HG03060 (cell line): ENCODE data around the gene XKR8.

Source experiments
- ATAC-seq: cut with Tn5 transposase; IDR thresholded peaks from one replicate; pipeline ENCODE4 v1.9.1; 2021; ENCODE audit warnings: low read depth, moderate number of reproducible peaks; ENCODE audit not compliant: unreplicated experiment

XKR8 gene, protein sequence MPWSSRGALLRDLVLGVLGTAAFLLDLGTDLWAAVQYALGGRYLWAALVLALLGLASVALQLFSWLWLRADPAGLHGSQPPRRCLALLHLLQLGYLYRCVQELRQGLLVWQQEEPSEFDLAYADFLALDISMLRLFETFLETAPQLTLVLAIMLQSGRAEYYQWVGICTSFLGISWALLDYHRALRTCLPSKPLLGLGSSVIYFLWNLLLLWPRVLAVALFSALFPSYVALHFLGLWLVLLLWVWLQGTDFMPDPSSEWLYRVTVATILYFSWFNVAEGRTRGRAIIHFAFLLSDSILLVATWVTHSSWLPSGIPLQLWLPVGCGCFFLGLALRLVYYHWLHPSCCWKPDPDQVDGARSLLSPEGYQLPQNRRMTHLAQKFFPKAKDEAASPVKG

DNA sequence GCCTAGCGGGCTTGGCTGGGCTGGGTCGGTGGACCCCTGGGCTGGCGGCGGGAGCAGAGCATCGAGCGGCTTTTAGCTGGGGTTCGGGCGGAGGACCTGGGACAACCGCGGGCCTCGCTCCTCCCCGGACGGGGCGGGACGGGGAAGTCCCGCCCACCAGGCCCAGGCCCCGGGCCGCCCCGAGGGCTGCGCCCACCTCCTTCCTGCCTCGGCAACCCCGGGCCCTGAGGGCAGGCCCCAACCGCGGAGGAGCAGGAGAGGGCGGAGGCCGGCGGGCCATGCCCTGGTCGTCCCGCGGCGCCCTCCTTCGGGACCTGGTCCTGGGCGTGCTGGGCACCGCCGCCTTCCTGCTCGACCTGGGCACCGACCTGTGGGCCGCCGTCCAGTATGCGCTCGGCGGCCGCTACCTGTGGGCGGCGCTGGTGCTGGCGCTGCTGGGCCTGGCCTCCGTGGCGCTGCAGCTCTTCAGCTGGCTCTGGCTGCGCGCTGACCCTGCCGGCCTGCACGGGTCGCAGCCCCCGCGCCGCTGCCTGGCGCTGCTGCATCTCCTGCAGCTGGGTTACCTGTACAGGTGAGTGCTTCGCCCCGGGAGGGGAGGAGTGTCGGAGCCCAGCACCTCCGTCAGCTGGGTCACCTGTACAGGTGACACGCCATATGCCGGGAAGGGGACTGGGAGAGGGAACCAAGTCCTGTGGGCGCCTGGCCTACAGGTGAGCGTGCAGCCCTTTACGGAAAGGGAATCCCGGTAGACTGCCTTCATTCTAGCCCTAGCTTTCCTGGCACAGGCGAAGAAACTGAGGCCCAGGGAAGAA, at the start of gene XKR8:
XKR8 (plus strand) TSS at position 182 of the 812 bp plus-strand sequence; CDS start at position 279, 97 bp downstream.
- peak; percentile 40 for ATAC-seq

DNA sequence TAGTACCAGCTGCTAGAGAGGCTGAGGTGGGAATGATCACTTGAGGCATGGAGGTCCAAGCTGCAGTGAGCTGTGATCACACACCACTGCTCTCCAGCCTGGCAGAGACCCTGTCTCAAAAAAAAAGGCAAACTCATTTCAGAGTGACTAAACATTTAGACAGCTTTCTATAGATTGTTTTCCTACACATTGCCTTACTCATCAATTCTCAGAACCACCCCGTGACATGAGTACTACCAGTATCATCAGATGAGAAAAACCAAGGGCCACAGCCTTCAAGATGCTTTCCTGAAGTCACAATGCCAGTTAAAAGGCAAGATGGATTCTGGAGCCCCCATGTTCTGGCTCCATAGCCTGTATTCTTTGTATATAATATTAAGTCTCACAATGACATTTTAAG, 47.3 kb upstream of the XKR8 start:
- no peak for ATAC-seq

DNA sequence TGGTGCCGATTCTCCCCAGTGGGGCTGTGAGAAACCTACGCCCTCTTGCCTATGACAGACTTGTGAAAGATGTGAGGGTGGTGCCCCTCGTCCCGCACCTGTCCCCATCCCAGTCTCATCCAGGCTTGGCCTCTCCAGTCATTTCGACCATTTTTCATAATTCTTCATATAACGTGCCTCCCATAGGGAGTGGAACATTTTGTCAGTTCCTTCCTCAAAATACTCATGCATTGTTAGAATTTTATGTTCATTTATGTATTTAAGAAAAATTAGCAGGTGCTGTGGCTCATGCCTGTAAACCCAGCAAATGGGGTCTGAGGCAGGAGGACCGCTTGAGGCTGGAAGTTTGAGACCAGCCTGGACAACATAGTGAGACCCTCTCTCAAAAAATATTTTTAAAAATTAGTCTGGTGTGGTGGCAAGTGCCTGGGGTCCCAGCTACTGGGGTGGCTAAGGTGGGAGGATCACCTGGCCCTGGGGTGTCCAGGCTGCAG, 44.6 kb upstream of the XKR8 start:
- ATAC-seq: no peak

DNA sequence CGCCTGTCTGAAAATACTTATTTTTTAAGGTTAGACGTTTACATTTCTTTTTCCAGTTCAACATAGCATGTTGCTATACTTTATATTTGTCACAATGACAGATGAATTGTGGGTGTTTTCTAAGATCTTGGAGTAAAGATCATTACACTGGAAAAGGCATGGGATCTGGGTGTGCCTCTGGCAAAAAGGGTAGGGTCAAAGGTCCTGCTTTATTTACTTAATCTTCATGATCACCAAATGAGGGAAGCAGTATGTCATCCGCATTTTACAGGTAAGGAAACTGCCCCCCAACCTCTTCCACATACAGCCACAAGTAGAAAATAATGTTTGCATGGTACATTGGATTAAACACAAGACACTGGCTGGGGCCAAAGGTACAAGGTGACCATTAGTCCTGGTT, 37.5 kb upstream of the XKR8 start:
- no peak for ATAC-seq

DNA sequence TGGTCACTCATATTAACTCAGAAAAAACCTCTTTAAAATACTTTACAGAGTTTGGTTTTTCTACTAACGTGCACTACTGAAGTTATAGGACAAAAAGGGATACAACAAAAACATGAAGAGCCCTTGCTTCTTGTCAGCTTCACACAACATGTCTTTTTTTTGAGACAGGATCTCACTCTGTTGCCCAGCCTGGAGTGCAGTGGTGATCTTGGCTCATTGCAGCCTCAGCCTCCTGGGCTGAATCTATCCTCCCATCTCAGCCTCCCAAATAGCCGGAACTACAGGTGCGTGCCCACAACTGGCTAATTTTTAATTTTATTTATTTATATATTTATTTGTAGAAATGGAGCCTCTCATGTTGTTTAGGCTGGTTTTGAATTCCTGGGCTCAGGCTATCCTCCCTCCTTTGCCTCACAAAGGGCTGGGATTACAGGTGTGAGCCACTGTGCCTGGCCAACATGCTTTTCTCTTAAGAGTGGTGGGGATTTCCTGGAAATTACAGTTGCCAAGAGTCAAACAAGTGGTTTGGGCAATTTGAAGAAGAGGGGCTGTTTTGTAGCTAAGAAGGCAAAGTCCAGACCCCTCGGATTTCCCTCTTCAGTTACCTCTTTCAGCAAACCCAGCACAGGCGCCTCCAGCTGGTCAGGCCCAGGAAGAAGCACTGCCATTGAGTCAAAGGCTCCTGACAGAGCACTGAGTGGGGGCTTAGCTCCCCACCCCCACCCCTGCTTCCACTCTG, 31.4 kb upstream of the XKR8 start:
- no peak for ATAC-seq

DNA sequence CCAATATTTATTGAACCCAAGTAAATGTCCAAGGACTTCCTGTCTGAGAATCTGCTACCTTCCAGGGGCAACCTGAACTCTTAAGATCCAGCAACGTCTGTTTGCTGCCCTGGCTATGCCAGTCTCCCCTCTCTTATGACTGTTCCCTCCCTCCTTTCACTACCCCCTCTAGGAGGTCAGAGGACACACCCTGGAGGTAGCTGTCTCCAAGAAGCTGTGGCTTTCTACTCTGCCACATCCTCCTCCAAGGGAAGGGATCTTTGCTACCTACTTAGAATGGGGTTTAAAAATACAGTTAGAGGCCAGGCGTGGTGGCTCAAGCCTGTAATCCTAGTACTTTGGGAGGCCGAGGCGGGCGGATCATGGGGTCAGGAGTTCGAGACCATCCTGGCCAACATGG, 28.6 kb upstream of the XKR8 start:
- ATAC-seq: no peak

DNA sequence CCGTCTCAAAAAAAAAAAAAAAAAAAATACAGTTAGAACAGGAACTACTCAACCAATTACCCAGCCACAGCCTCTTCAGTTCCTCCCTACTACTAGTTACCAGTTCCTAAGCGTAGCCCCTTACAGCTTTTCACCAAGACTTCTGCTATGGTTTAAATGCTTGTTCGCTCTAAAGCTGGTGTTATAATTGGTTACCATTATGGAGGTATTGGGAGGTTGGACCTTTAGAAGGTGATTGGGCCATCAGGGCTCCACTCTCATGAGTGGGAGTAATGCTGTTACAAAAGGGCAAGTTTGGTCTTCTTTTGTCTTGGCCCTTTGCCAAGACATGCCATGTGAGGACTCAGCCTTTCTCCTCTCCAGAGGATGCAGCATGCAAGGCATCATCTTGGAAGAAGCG, 28.0 kb upstream of the XKR8 start:
- ATAC-seq: no peak

DNA sequence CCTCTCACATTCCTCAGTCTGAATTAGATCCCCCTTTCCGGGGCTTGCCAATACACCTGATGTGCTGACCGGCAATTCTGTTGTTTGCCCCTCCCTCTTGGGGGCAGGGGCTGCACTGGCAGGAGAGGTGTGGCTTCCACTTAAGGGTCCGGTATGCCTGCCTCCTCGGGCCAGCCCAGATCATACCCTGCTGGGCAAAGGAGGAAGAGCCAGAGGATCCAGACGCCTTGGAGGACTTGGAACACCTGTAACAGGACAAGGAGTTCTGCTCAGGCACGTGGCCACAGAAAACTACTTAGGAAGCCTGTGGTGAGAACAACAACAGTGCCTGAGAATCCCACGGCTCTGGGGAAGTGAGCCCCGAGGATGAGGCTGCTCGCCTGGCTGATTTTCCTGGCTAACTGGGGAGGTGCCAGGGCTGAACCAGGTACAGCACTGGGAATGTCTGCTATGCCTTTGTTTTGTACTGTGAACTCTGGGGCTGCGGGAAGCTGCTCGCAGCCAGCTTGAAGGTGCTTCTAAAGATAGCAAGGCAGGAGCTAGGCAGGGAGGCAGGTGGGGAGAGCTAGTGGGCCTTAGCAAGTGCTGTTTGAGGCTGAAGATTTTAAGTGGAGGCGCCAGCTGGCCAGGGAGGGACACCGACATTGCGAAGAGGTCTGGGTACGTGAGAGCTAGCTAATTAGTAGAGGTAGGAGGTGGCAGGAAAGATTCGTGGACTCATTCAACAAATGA, 24.8 kb upstream of the XKR8 start, which contains the start of gene SMPDL3B:
SMPDL3B (plus strand) TSS at position 183 of the 732 bp plus-strand sequence; CDS start at position 367, 184 bp downstream.
- no peak for ATAC-seq

DNA sequence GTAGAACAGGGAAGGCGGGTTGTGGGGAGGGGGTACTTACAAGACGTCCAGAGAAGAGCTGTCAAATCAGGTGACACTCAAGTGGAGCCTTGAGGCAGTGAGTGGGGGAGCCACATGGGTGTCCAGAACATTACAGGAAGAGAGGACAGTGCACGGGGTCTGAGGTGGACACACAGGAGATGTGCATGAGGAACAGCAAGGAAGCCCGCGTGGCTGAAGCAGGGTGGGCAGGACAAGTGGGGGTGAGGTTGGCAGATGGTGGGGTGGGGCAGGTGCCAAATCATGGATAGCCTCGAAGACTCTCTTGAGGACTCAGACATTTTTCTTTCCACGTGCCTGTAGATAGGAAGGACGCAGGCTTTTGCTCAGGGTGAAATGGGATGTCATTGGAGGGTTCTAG, 24.1 kb upstream of the XKR8 start:
- no peak for ATAC-seq

DNA sequence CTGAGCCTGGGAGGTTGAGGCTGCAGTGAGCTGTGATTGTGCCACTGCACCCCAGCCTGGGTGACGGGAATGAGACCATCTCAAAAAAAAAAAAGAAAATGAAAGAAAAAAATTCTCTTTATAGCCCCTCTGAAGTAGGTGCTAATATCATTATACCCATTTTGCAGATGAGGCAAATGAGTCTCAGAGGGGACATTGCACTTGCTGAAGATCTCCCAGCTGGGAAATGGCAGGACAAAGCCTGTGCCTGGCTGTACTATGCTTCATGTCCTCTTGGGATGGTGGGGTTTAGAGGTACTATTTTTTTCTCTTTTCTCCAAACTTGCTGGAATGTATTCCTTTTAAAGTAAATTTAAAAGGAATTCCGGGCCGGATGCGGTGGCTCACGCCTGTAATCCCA, 23.4 kb upstream of the XKR8 start:
- no peak for ATAC-seq

DNA sequence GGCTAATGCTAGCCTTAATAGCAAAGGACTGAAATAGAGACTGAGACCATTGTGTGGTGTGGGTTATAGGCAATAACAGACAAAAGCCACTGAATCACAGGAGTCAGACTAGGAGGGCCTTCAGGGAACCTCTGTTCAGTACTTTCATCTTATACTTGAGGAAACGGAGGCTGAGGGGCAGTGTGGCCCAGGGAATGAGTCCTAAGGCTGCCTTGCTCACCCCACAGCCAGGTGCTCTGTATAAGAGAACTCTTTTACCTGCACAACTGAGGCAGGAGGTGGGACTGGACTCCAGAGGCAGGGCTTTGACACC, 22.3 kb upstream of the XKR8 start:
- no peak for ATAC-seq

DNA sequence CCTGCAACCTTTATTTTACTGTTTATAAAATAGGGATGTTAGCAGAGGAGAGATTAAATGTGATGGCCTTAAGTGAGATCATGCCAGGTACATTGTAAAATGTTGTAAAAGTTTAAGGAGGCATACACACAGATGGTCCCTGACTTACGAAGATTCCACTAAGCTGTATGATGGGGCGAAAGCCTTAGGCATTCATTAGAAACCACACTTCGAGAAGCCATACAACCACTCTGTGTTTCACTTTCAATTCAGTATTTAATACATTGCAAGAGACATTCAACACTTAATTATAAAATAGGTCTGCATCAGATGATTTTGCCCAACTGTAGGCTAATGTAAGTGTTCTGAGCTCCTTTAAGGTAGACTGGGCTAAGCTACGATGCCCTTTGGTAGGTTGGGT, 21.3 kb upstream of the XKR8 start:
- ATAC-seq: no peak

DNA sequence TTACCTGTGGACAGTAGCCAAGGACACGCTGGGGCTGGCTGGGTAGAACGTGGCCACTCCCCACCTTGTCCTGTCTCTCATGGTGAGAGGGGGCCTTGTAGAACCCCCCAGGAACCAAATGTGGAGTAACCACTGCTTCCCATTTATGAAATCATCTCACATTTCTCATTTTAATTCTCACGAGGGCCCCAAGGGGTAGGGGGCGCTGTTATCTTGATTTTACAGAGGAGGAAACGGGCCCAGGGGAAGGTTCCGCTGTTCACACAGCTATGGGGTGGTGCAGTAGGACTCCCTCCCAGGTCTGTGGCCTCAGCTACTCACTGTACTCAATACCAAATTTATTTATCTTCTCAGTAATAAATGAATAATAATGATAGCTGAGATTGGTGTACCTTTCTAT, 19.5 kb upstream of the XKR8 start:
- ATAC-seq: no peak

DNA sequence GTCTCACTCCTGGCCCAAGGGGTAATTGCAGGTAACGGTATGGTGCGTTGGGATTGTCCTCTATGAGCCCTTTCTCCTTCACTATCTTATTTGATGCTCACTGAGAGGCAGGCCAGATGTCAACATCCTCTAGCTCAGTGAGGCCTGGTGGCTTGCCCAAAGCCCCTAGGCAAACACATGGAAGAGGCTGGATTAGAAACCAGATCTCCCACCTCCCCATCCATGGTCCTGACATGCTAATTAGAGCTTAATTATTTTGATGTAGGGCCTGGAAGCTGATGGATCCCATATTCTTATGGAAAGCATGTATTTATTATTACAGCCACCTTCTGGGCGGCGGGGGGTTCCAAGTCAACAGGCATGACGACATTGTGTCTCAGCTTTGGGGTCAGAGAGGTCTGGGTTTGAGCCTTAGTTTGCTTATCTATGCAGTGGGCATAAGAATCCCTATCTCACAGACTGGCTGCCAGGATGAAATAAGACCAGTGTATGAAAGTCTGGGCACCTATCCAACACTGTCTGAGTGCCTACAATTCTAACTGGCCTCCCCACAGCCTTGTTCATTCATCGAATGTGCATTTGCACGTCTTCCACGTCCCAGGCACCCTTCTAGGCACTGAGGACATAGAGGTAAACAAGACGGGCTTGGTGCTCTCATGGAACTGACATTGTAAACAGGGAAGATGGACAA, 18.8 kb upstream of the XKR8 start:
- no peak for ATAC-seq

DNA sequence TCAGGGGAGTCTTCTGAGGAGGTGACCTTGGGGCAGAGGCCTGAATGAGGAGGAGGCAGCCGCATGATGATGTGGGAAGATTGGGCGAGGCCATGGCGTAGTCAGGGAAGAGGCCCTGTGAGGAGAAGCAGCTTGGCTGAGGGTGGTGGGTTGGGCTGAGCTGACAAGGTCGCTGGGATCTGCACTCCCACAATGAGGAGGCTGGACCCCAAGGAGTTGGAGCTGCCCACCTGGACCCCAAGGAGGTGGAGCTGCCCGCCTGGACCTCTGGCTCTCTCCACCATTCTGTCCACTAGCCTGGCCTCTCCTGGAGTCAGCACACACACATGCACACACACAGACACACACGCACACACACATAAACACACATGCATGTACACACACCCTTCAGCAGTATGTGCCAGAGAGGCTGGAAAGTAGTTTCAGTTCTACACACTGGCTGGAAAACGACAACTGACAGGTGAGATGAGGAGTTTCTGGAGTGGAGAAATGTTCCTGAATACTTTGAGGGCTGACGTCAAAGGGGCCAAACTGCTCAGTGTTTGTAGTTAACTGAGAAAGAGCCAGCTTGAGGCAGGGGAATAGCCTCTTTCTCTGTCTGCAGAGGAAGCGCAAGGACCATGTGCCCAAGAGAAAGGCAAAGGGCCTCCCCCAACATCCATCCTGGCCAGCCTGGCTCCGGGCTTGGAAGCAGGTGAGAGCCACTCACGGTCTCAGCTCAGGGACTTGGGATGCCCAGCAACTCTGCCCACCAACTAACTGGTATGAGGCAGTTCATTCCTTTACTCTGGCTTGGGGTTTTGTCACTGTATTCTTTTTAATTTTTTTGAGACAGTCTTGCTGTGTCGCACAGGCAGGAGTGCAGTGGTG, 17.9 kb upstream of the XKR8 start:
- no peak for ATAC-seq

DNA sequence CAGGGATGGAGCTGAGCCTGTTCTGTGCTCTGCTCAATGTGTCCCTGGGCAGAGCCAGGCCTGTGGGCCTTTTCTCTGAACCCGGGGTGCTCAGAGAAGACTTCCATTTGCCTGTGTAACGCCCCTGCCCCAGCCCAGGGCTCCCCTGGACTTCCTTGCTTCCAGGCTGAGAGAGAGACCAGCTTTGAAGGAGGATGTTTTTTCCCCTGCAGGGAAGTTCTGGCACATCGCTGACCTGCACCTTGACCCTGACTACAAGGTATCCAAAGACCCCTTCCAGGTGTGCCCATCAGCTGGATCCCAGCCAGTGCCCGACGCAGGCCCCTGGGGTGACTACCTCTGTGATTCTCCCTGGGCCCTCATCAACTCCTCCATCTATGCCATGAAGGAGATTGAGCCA, 14.8 kb upstream of the XKR8 start:
- ATAC-seq: no peak

DNA sequence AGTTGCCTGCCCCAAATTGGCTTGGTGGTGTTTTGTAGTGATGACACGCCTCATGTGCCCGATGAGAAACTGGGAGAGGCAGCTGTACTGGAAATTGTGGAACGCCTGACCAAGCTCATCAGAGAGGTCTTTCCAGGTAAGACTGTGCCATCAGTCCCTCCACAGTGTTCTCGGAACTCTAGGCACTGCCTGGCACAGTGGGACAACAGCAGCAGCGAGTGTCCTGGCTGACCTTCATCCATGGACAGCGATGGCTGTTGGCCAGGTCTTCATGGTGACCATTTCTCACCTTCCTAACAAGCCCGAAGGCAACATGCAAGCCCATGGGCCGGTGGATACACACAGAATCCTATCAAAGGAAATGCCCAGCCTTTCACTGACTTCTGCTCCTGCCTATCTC, 10.7 kb upstream of the XKR8 start:
- no peak for ATAC-seq

DNA sequence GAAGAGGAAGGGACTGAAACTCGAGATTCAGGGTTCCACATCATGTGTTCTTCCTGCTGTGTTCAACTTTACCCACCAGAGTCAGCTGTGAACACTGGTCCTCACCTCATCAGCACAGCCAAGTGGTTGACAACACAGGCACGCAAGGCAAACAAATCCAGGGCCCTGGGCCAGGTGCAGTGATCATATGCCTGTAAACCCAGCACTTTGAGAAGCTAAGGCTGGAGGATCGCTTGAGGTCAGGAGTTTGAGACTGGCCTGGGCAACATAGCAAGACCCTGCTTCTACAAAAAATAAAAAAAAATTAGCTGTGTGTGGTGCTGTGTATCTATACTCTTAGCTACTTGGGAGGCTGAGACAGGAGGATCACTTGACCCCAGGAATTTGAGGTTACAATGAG, 8.4 kb upstream of the XKR8 start:
- ATAC-seq: no peak

DNA sequence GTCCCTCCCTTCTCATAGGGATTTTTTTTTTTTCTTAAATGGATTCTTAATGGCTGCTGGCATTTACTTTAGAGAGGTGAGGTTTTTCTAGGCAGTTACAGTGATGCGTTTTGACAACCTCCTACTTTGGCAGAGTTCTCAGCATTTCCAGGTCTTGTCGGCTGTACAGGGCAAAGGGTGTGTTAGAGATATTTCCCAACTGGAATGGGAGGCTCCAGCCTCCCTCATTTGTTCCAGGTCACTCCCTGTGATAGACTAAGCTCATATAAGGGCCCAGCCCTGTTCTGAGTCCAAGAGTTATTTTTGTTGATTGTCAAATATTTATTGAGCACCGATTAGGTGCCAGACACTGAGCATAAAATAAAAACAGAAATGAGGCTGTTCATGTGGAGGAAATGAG, 7.6 kb upstream of the XKR8 start:
- no peak for ATAC-seq
